Cardiac muscle cell (in vitro differentiated cells and primary cell): ENCODE measurements around the gene KMO. TPM values are rescaled to one million over a fixed set of nuclear protein-coding genes. Genes with fewer than 3 reads are reported as not detected.

Experiments
- DNase-seq, 2 donors: peaks; one replicate each; pipeline versions ENCODE4 v3.0.0 to v3.0.0-alpha.2; 2010 to 2017; ENCODE audit warnings: low read depth in 1 of 2, low spot score in 1 of 2
- H3K27ac ChIP-seq: fragments of 200-600 bp; sonication (generic); 2 replicates; pipeline ENCODE4 v1.5.1; 2016
- H3K27me3 ChIP-seq: fragments of 200-600 bp; sonication (generic); 2 replicates; pipeline ENCODE4 v1.6.0; 2016; ENCODE audit warnings: control low read depth
- H3K36me3 ChIP-seq: fragments of 200-600 bp; sonication (generic); 2 replicates; pipeline ENCODE4 v1.5.1; 2016; ENCODE audit warnings: control low read depth
- H3K4me1 ChIP-seq: fragments of 200-600 bp; sonication (generic); 2 replicates; pipeline ENCODE4 v1.8.1; 2017; ENCODE audit warnings: low read depth, mild to moderate bottlenecking, mixed run types
- H3K4me3 ChIP-seq: fragments of 200-600 bp; sonication (generic); 2 replicates; pipeline ENCODE4 v1.5.1; 2016; ENCODE audit warnings: mild to moderate bottlenecking
- H3K9me3 ChIP-seq: fragments of 200-600 bp; sonication (generic); 2 replicates; pipeline ENCODE4 v1.5.1; 2017; ENCODE audit warnings: low read depth, mild to moderate bottlenecking, control low read depth
- CTCF ChIP-seq: IDR thresholded peaks from 2 replicates; pipeline ENCODE4 v1.5.1; 2012; ENCODE audit warnings: low read depth, mild to moderate bottlenecking, low read length
- polyA plus RNA-seq: library from polyadenylated mRNA; unstranded; fragments of >200 nt; fragmentation: Nextera tagmentation; extraction: Ambion mirVana; gene quantifications from 2 replicates; pipeline ENCODE4 v1.2.1, GENCODE V29; 2016
- total RNA-seq: library from RNA; depleted of rRNA; stranded (reverse); fragments of >200 nt; gene quantifications from 2 replicates; pipeline ENCODE4 v1.2.3, GENCODE V29; 2016

Gene KMO
- total and polyA plus RNA-seq, 2 experiments from 2014 or later = not detected

DNA sequence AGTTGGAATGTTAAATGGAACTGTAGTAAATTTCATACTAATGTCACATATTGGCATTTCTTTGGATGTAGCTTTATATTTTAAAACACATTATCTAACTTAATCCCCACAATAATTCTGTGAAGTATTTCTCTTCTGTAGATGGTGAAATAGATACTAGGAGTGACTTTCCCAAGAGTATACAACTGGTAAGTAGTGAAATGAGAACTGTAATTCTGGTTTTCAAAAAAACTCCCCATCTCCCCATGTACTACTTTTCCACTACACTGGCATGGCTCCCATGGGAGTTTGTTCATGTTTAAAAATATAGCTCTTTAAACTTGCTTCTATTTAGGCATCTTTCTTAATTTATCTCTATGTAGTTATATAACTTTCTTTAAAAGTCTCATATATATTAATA, 97.8 kb downstream of the KMO start:
- H3K36me3 ChIP-seq = no peaks in the 10 kb centered on the region

DNA sequence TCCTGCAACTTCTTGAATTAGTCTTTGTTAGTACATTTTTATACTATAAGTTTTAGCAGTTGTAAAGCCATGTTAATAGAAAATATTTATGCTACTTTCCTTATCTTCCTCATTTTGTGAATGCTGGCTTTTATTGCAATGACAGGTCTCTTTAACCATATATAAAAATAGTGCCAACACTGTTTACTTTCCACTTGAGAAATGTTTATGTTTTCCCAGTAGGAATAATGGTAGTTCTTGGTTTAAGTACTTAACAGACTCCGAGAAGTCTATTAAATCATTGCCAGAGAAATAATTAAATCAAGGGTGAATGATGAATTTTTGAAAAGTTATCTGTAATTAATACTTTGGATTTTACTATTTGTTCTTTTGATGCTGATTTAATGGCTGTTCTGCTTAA, 98.3 kb downstream of the KMO start:
- Histone ChIP-seq H3K27me3 (no peaks in the 10 kb centered on the region), H3K4me1 (peaks cover 4% of the 10 kb centered on the region), H3K36me3 (no peaks in the 10 kb centered on the region), H3K27ac (no peak overlapping the region), H3K4me3 (no peak overlapping the region), H3K9me3 (no peaks in the 10 kb centered on the region)
- no peak for TF ChIP-seq CTCF
- DNase-seq = no peak

More for the DNA sequence above, 97.8 kb downstream of the KMO start:
- no peak for TF ChIP-seq CTCF
- H3K4me3 ChIP-seq = no peak overlapping the region
- H3K4me1 ChIP-seq = peaks cover 4% of the 10 kb centered on the region
- H3K27me3 ChIP-seq = no peaks in the 10 kb centered on the region
- no peak for DNase-seq
- H3K9me3 ChIP-seq = no peaks in the 10 kb centered on the region
- H3K27ac ChIP-seq = no peak overlapping the region

DNA sequence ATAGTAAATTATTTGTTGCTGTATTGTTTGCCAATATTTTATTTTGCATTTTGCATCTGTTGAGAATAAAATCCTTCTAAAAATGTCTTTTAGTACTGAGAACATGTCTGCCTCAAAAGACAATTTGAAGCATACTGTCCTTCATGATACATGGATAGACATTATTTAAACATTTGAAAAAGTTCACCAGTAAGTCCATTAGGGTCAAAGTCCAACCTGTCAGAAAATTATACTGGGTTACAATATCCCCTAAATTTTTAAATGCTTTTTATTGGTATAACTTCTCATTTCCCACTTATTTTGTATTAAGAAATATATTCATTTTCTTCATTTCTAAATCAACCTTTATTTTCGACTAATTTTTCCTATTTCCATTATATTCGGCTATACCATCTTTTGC, 98.7 kb downstream of the KMO start:
- H3K36me3 ChIP-seq = no peaks in the 10 kb centered on the region
- no peak overlapping the region for H3K27ac ChIP-seq
- no peak for TF ChIP-seq CTCF
- H3K27me3 ChIP-seq = no peaks in the 10 kb centered on the region
- no peaks in the 10 kb centered on the region for H3K9me3 ChIP-seq
- DNase-seq = no peak
- peaks cover 4% of the 10 kb centered on the region for H3K4me1 ChIP-seq
- no peak overlapping the region for H3K4me3 ChIP-seq

DNA sequence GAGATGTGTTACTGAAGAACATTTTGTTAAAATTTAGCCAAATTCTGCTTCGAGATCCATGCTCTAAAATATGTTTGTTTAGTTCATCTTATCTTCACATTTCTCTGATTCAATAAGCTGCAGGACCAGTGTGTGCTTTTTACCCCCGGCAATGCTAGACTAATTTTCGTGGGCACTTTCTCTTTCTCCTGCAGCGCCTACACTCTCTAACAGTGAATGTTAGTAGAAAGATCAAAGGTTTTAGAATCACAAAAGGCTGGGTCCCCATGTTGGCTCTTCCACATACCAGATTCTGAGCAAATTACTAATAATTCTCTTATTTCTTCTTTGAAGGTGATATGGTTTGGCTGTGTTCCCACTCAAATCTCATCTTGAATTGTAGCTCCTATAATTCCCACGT, 99.5 kb downstream of the KMO start:
- no peak for TF ChIP-seq CTCF
- Histone ChIP-seq H3K4me1 (peaks cover 4% of the 10 kb centered on the region), H3K27ac (no peak overlapping the region), H3K9me3 (no peaks in the 10 kb centered on the region), H3K4me3 (no peak overlapping the region), H3K27me3 (no peaks in the 10 kb centered on the region), H3K36me3 (no peaks in the 10 kb centered on the region)
- DNase-seq = no peak

GRCh38 chr1:241632987-241633386, 100.8 kb downstream of the KMO start:
- H3K27me3 ChIP-seq = no peaks in the 10 kb centered on the region
- no peaks in the 10 kb centered on the region for H3K36me3 ChIP-seq
- no peak for TF ChIP-seq CTCF
- H3K27ac ChIP-seq = no peak overlapping the region
- peaks cover 5% of the 10 kb centered on the region for H3K4me1 ChIP-seq
- H3K9me3 ChIP-seq = no peaks in the 10 kb centered on the region
- H3K4me3 ChIP-seq = no peak overlapping the region
- no peak for DNase-seq
